HepG2 (cell line): ENCODE measurements around the gene STX12. TPM values are rescaled to one million over a fixed set of nuclear protein-coding genes. Genes with fewer than 3 reads are reported as not detected.

Experiments used
- ASH2L ChIP-seq: fragments of 300-600, 200-600 bp; sonication (generic); IDR thresholded peaks from 2 replicates; pipeline ENCODE4 v1.7.0; 2017; ENCODE audit warnings: low read depth, mild to moderate bottlenecking, moderate library complexity, mixed read lengths, low read length; ENCODE audit not compliant: insufficient read length
- CHD2 ChIP-seq: IDR thresholded peaks from 2 replicates; pipeline ENCODE4 v1.6.1; 2011; ENCODE audit warnings: low read depth, low read length, improper control_type of control experiment
- CREM ChIP-seq, 2 experiments: sonication (generic) in 1 of 2; formaldehyde crosslinking in 1 of 2; IDR thresholded peaks; 2 replicates each; pipeline versions ENCODE4 v1.4.0 to v1.6.1; 2016 to 2020; ENCODE audit warnings: antibody characterized with exemption in 1 of 2, mild to moderate bottlenecking in 1 of 2, missing genetic modification reagents in 1 of 2
- DR1 ChIP-seq: sonication (generic); formaldehyde crosslinking; IDR thresholded peaks from 2 replicates; pipeline ENCODE4 v1.8.0; 2021; ENCODE audit warnings: mild to moderate bottlenecking, missing genetic modification reagents, inconsistent platforms
- HHEX ChIP-seq: IDR thresholded peaks from 2 replicates; pipeline ENCODE4 v1.6.1; 2016; ENCODE audit warnings: control low read depth
- KDM5B ChIP-seq: sonication (generic); formaldehyde crosslinking; IDR thresholded peaks from 2 replicates; pipeline ENCODE4 v1.4.0; 2020; ENCODE audit warnings: missing genetic modification reagents, mild to moderate bottlenecking, borderline replicate concordance
- MXI1 ChIP-seq: IDR thresholded peaks from 3 replicates; pipeline ENCODE4 v1.6.1; 2012; ENCODE audit warnings: low read depth, low read length, inconsistent platforms, borderline replicate concordance
- NR3C1 ChIP-seq: sonication (generic); formaldehyde crosslinking; IDR thresholded peaks from 2 replicates; pipeline ENCODE4 v1.4.0; 2020; ENCODE audit warnings: missing genetic modification reagents
- PTBP1 ChIP-seq: fragments of 200-400 bp; formaldehyde crosslinking; IDR thresholded peaks from 2 replicates; pipeline ENCODE4 v1.6.1; 2018; ENCODE audit warnings: low read length, low read depth; ENCODE audit not compliant: poor library complexity, severe bottlenecking
- RAD21 ChIP-seq: fragments of 450-650 bp; formaldehyde crosslinking; IDR thresholded peaks from 2 replicates; pipeline ENCODE4 v1.5.0; 2020; ENCODE audit warnings: mild to moderate bottlenecking
- SALL2 ChIP-seq: sonication (generic); formaldehyde crosslinking; IDR thresholded peaks from 2 replicates; pipeline ENCODE4 v1.8.1; 2023; ENCODE audit warnings: mild to moderate bottlenecking, missing genetic modification reagents, inconsistent platforms
- SMARCC2 ChIP-seq: fragments of 450-650 bp; IDR thresholded peaks from 2 replicates; pipeline ENCODE4 v1.6.1; 2017; ENCODE audit warnings: antibody characterized with exemption, mild to moderate bottlenecking
- SNRNP70 ChIP-seq: fragments of 200-400 bp; formaldehyde crosslinking; IDR thresholded peaks from 2 replicates; pipeline ENCODE4 v1.6.1; 2017; ENCODE audit warnings: mild to moderate bottlenecking, low read depth, low read length, moderate library complexity
- TEAD3 ChIP-seq: optimal IDR thresholded peaks from 2 replicates; pipeline ENCODE3; 2016; ENCODE audit warnings: borderline replicate concordance
- XRCC5 ChIP-seq: fragments of 200-400 bp; formaldehyde crosslinking; optimal IDR thresholded peaks from 2 replicates; pipeline ENCODE3; 2017; ENCODE audit warnings: mild to moderate bottlenecking, low read length
- ZKSCAN1 ChIP-seq: fragments of 150-350 bp; IDR thresholded peaks from 2 replicates; pipeline ENCODE4 v1.6.1; 2014; ENCODE audit warnings: low read length
- ZNF543 ChIP-seq: sonication (generic); formaldehyde crosslinking; IDR thresholded peaks from 2 replicates; pipeline ENCODE4 v1.4.0; 2020; ENCODE audit warnings: mild to moderate bottlenecking, missing genetic modification reagents
- ZNF768 ChIP-seq: sonication (generic); formaldehyde crosslinking; IDR thresholded peaks from 2 replicates; pipeline ENCODE4 v1.4.0; 2020; ENCODE audit warnings: missing genetic modification reagents
- ZNF782 ChIP-seq: sonication (generic); formaldehyde crosslinking; IDR thresholded peaks from 2 replicates; pipeline ENCODE4 v1.4.0; 2020; ENCODE audit warnings: missing genetic modification reagents, mild to moderate bottlenecking, borderline replicate concordance
- polyA plus RNA-seq, 8 experiments: library from polyadenylated mRNA; depleted of rRNA in 3 of 8; stranded (reverse) in 7 of 8; unstranded in 1 of 8; fragments of >200 nt; fragmentation: Illumina TruSeq in 4 of 8; extraction: Trizol in 4 of 8; gene quantifications; 2 replicates each; pipeline versions ENCODE4 v1.2.1 to v1.2.3, GENCODE V29; 2011 to 2016; ENCODE audit warnings: low read depth in 4 of 8, missing spikeins in 1 of 8, mixed read lengths in 1 of 8; ENCODE audit not compliant: insufficient read depth in 1 of 8
- total RNA-seq, 5 experiments: library from RNA; depleted of rRNA; stranded (reverse); fragments of >200 nt; fragmentation: Illumina TruSeq; extraction: Trizol; gene quantifications; 2 replicates each; pipeline ENCODE4 v1.2.3, GENCODE V29; 2016; ENCODE audit warnings: low read depth in 1 of 5
- TF ChIP-seq, protein P1 (sequence below): sonication (generic); formaldehyde crosslinking; IDR thresholded peaks from 2 replicates; pipeline ENCODE4 v1.8.1; 2023; ENCODE audit warnings: missing genetic modification reagents, mild to moderate bottlenecking, borderline replicate concordance
- TF ChIP-seq, protein P2 (sequence below): sonication (generic); formaldehyde crosslinking; IDR thresholded peaks from 2 replicates; pipeline ENCODE4 v1.4.0; 2020; ENCODE audit warnings: missing genetic modification reagents, mild to moderate bottlenecking, borderline replicate concordance
- TF ChIP-seq, protein P3 (sequence below): sonication (generic); formaldehyde crosslinking; conservative IDR thresholded peaks from 2 replicates; pipeline ENCODE4 v1.8.0; 2022; ENCODE audit warnings: missing genetic modification reagents
- TF ChIP-seq, protein P4 (sequence below): sonication (generic); formaldehyde crosslinking; IDR thresholded peaks from 2 replicates; pipeline ENCODE4 v1.5.0; 2020; ENCODE audit warnings: missing genetic modification reagents

The STX12 gene
- total and polyA plus RNA-seq, 2 of the 13 experiments (the other 11 are each of a cell fraction or from before 2014, with no cell fraction given), result 9.0 to 19.7 TPM

DNA sequence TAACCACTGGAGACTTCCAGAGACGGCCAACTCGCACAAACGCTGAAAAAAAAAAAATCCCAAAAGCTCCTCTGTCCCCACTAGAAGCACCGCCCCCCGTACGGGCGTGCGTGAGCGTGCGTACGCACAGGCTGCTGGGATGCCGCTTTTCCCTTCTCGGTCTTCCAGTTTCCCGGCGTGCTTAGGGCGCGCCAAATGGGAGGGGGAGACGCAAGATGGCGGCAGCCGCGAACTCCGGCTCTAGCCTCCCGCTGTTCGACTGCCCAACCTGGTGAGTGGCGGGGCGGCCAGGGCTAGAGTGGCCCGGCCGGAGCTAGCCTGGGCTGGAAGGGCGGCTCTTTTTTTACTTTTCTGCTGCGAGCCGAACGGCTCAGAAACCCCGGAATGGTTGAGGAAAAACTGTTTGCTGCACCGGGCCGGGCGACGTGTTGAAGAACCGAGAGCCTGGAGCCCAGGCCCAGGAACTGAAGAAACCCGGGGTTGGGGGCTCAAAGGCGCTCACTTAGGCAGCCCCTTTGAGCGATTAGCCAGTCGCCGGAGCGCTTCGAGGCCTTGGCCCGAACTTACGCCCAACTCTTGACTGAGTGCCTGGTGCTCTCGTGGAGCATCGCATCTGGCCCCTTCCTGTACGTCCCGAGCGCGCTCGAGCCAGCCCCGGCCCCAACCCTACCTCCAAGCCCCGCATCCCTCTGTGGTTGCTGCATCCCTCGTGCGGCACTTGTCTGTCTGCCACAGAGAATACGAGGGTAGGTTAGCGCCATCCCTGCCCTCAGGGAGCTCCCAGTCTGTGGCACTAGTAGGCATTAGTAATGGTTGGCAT lies 57.8 kb downstream of the STX12 start, which contains the start of gene PPP1R8 (continued):
- TF ChIP-seq, protein P1, sequence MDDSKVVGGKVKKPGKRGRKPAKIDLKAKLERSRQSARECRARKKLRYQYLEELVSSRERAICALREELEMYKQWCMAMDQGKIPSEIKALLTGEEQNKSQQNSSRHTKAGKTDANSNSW (CRISPR knock-in tag), result no peak
- no peak for TF ChIP-seq HHEX
- TF ChIP-seq ASH2L, result peak; percentile 89
- peak; percentile 87 for TF ChIP-seq PTBP1
- TF ChIP-seq RAD21 (CRISPR knock-in tag), result peak; percentile 35; the same call in 1 of the 2 replicates
- no peak for TF ChIP-seq SMARCC2
- no peak for TF ChIP-seq ZNF543 (CRISPR knock-in tag)
- TF ChIP-seq CHD2, result no peak
- TF ChIP-seq TEAD3 (CRISPR knock-in tag), result peak; percentile 61
- TF ChIP-seq XRCC5, result peak; percentile 14
- TF ChIP-seq KDM5B, result no peak; the same call in 1 of the 2 replicates
- TF ChIP-seq ZNF782 (CRISPR knock-in tag), result no peak
- TF ChIP-seq DR1 (CRISPR knock-in tag), result peak; percentile 74
- TF ChIP-seq, protein P2, sequence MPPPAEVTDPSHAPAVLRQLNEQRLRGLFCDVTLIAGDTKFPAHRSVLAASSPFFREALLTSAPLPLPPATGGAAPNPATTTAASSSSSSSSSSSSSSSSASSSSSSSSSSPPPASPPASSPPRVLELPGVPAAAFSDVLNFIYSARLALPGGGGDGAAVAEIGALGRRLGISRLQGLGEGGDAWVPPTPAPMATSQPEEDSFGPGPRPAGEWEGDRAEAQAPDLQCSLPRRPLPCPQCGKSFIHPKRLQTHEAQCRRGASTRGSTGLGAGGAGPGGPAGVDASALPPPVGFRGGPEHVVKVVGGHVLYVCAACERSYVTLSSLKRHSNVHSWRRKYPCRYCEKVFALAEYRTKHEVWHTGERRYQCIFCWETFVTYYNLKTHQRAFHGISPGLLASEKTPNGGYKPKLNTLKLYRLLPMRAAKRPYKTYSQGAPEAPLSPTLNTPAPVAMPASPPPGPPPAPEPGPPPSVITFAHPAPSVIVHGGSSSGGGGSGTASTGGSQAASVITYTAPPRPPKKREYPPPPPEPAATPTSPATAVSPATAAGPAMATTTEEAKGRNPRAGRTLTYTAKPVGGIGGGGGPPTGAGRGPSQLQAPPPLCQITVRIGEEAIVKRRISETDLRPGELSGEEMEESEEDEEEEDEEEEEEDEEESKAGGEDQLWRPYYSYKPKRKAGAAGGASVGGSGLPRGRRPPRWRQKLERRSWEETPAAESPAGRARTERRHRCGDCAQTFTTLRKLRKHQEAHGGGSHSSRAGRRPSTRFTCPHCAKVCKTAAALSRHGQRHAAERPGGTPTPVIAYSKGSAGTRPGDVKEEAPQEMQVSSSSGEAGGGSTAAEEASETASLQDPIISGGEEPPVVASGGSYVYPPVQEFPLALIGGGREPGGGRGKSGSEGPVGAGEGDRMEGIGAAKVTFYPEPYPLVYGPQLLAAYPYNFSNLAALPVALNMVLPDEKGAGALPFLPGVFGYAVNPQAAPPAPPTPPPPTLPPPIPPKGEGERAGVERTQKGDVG (CRISPR knock-in tag), result peak; percentile 78; the same call in 1 of the 2 replicates
- peak; percentile 64; the same call in 1 of the 2 replicates for TF ChIP-seq CREM (IDR thresholded peaks at IDR 0.05)
- TF ChIP-seq CREM (CRISPR knock-in tag; IDR thresholded peaks at IDR 0.05), result no peak
- no peak for TF ChIP-seq SNRNP70
- TF ChIP-seq ZKSCAN1, result no peak; the same call in 1 of the 2 replicates
- TF ChIP-seq, protein P3, sequence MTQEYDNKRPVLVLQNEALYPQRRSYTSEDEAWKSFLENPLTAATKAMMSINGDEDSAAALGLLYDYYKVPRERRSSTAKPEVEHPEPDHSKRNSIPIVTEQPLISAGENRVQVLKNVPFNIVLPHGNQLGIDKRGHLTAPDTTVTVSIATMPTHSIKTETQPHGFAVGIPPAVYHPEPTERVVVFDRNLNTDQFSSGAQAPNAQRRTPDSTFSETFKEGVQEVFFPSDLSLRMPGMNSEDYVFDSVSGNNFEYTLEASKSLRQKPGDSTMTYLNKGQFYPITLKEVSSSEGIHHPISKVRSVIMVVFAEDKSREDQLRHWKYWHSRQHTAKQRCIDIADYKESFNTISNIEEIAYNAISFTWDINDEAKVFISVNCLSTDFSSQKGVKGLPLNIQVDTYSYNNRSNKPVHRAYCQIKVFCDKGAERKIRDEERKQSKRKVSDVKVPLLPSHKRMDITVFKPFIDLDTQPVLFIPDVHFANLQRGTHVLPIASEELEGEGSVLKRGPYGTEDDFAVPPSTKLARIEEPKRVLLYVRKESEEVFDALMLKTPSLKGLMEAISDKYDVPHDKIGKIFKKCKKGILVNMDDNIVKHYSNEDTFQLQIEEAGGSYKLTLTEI (CRISPR knock-in tag), result no peak
- peak; percentile 64; the same call in 1 of the 2 replicates for TF ChIP-seq SALL2 (CRISPR knock-in tag)
- TF ChIP-seq MXI1, result peak; percentile 84; the same call in 1 of the 3 replicates
- peak; percentile 44; the same call in 1 of the 2 replicates for TF ChIP-seq ZNF768 (CRISPR knock-in tag)
- no peak for TF ChIP-seq NR3C1 (CRISPR knock-in tag)
- TF ChIP-seq, protein P4, sequence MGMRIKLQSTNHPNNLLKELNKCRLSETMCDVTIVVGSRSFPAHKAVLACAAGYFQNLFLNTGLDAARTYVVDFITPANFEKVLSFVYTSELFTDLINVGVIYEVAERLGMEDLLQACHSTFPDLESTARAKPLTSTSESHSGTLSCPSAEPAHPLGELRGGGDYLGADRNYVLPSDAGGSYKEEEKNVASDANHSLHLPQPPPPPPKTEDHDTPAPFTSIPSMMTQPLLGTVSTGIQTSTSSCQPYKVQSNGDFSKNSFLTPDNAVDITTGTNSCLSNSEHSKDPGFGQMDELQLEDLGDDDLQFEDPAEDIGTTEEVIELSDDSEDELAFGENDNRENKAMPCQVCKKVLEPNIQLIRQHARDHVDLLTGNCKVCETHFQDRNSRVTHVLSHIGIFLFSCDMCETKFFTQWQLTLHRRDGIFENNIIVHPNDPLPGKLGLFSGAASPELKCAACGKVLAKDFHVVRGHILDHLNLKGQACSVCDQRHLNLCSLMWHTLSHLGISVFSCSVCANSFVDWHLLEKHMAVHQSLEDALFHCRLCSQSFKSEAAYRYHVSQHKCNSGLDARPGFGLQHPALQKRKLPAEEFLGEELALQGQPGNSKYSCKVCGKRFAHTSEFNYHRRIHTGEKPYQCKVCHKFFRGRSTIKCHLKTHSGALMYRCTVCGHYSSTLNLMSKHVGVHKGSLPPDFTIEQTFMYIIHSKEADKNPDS, result no peak
